ENCODE measurements around the gene CLDND2. TPM values are rescaled to one million over a fixed set of nuclear protein-coding genes. Genes with fewer than 3 reads are reported as not detected.

Gene CLDND2
- total and polyA plus RNA-seq, 2 of the 4 experiments (the other 2 are of a cell fraction) = not detected

DNA sequence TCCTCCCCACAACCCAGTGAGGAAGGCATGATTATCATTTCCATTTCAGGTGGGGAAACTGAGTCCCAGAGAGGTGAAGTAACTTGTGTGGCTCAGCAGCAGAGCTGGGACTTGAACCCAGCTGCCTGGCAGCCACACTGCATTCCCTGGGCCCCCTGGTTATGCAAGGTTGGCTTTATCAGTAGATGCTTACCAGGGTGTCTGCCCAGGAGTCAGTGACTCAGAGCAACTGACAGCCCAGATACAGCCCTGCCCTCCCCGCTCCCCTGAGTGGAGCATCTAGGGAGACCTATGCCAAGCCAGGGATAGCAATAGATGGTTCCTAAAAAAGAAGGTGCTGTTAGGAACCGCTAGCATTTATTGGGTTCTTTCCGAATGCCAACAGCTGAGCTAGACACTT is 51.4 kb downstream of the CLDND2 start:
- Histone ChIP-seq H2AK9ac (replicated peaks; ENCODE audit: low read depth, low read length, poor library complexity) (no peak overlapping the region), H2BK120ac (ENCODE audit: low read depth, low read length) (no peak overlapping the region), H2BK5ac (ENCODE audit: low read depth, low read length, poor library complexity, severe bottlenecking) (no peak overlapping the region), H4K5ac (ENCODE audit: low read depth, low read length) (no peak overlapping the region), H3K56ac (ENCODE audit: extremely low read depth, insufficient read depth, low read length) (no peak overlapping the region), H3K23ac (ENCODE audit: low read depth, low read length) (no peak overlapping the region), H3K27ac (ENCODE audit: insufficient read depth, low read length) (no peak overlapping the region), H2AFZ (replicated peaks; ENCODE audit: low read length, poor library complexity) (no peak overlapping the region), H4K8ac (ENCODE audit: low read depth in 2 of 2, low read length in 2 of 2) (no peak overlapping the region), H3K4me2 (ENCODE audit: low read depth, low read length) (no peak overlapping the region), H3K4ac (ENCODE audit: low read depth, low read length) (no peak overlapping the region), H4K91ac (ENCODE audit: insufficient read depth, low read depth, low read length) (no peak overlapping the region), H3K9ac (ENCODE audit: low read depth, low read length) (no peak overlapping the region), H3K79me1 (ENCODE audit: low read depth in 1 of 2, low read length in 2 of 2) (no peaks in the 10 kb centered on the region), H3K18ac (ENCODE audit: low read depth, low read length) (no peak overlapping the region), H3K9me1 (ENCODE audit: insufficient read depth, low read length) (no peaks in the 10 kb centered on the region), H3K27me3 (ENCODE audit: control insufficient read depth, insufficient read depth, low read length) (no peaks in the 10 kb centered on the region; the same call in 1 of the 2 replicates), H2BK15ac (ENCODE audit: low read depth, low read length) (no peak overlapping the region), H3K9me3 (ENCODE audit: control insufficient read depth, insufficient read depth, low read length) (0 out of 2 replicates have a peak, but pooled peaks cover 2% of the 10 kb centered on the region), H2AK5ac (ENCODE audit: low read depth, low read length) (no peak overlapping the region), H2BK20ac (ENCODE audit: low read depth, low read length) (no peak overlapping the region), H3K4me1 (ENCODE audit: control insufficient read depth, insufficient read depth, low read length) (no peaks in the 10 kb centered on the region), H3K36me3 (ENCODE audit: control insufficient read depth, insufficient read depth, low read length) (no peaks in the 10 kb centered on the region), H4K20me1 (ENCODE audit: insufficient read depth, low read length) (no peaks in the 10 kb centered on the region), H3K14ac (replicated peaks; ENCODE audit: low read depth, low read length) (no peak overlapping the region), H3K4me3 (ENCODE audit: insufficient read depth, low read depth, low read length) (no peak overlapping the region)
- TF ChIP-seq, protein P1, sequence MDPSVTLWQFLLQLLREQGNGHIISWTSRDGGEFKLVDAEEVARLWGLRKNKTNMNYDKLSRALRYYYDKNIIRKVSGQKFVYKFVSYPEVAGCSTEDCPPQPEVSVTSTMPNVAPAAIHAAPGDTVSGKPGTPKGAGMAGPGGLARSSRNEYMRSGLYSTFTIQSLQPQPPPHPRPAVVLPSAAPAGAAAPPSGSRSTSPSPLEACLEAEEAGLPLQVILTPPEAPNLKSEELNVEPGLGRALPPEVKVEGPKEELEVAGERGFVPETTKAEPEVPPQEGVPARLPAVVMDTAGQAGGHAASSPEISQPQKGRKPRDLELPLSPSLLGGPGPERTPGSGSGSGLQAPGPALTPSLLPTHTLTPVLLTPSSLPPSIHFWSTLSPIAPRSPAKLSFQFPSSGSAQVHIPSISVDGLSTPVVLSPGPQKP (IDR thresholded peaks at IDR 0.05; ENCODE audit: borderline replicate concordance, low read depth, low read length) = no peak
- no peak for TF ChIP-seq BHLHE40 (IDR thresholded peaks at IDR 0.05; ENCODE audit: low read depth, low read length)
- no peak for TF ChIP-seq POLR2A (IDR thresholded peaks at IDR 0.05; ENCODE audit: low read depth, low read length)
- no peak for TF ChIP-seq RCOR1 (IDR thresholded peaks at IDR 0.05; ENCODE audit: insufficient replicate concordance, low read length)
- no peak for TF ChIP-seq FOS (IDR thresholded peaks at IDR 0.05; ENCODE audit: low read depth, low read length)
- TF ChIP-seq RAD21 (IDR thresholded peaks at IDR 0.05; ENCODE audit: low read length) = no peak
- no peak for TF ChIP-seq CEBPB (IDR thresholded peaks at IDR 0.05; ENCODE audit: low read depth, low read length)
- TF ChIP-seq NFE2L2 (IDR thresholded peaks at IDR 0.05; ENCODE audit: low read depth, low read length) = no peak
- no peak for TF ChIP-seq RFX5 (IDR thresholded peaks at IDR 0.05; ENCODE audit: low read depth, low read length)
- TF ChIP-seq, protein P2, sequence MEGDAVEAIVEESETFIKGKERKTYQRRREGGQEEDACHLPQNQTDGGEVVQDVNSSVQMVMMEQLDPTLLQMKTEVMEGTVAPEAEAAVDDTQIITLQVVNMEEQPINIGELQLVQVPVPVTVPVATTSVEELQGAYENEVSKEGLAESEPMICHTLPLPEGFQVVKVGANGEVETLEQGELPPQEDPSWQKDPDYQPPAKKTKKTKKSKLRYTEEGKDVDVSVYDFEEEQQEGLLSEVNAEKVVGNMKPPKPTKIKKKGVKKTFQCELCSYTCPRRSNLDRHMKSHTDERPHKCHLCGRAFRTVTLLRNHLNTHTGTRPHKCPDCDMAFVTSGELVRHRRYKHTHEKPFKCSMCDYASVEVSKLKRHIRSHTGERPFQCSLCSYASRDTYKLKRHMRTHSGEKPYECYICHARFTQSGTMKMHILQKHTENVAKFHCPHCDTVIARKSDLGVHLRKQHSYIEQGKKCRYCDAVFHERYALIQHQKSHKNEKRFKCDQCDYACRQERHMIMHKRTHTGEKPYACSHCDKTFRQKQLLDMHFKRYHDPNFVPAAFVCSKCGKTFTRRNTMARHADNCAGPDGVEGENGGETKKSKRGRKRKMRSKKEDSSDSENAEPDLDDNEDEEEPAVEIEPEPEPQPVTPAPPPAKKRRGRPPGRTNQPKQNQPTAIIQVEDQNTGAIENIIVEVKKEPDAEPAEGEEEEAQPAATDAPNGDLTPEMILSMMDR (conservative IDR thresholded peaks at IDR 0.05; ENCODE audit: low read depth, low read length) = no peak
- no peak for TF ChIP-seq MAZ (IDR thresholded peaks at IDR 0.05; ENCODE audit: borderline replicate concordance, low read depth, low read length)
- no peak for TF ChIP-seq CHD1 (IDR thresholded peaks at IDR 0.05; ENCODE audit: low read depth, low read length)
- TF ChIP-seq MXI1 (IDR thresholded peaks at IDR 0.05; ENCODE audit: borderline replicate concordance, low read depth, low read length) = no peak
- no peak for TF ChIP-seq MAFK (IDR thresholded peaks at IDR 0.05; ENCODE audit: low read depth, low read length)
- TF ChIP-seq, protein P3, sequence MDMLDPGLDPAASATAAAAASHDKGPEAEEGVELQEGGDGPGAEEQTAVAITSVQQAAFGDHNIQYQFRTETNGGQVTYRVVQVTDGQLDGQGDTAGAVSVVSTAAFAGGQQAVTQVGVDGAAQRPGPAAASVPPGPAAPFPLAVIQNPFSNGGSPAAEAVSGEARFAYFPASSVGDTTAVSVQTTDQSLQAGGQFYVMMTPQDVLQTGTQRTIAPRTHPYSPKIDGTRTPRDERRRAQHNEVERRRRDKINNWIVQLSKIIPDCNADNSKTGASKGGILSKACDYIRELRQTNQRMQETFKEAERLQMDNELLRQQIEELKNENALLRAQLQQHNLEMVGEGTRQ (IDR thresholded peaks at IDR 0.05; ENCODE audit: low read depth, low read length) = no peak
- no peak for TF ChIP-seq SMC3 (IDR thresholded peaks at IDR 0.05; ENCODE audit: low read depth, low read length)
- intact Hi-C loops (cut with micrococcal nuclease) = no loop called here
- dilution Hi-C loops (cut with HindIII; ENCODE audit: low sequenced_read_pairs, unreplicated experiment) = no loop called here
- 80% methylated on average over 1 of the region's 3 CpGs; no CpG with 5 or more reads in 1 of the 2 experiments for WGBS, 2 experiments (ENCODE audit: extremely low coverage in 2 of 2, insufficient read length in 1 of 2)
- CTCF ChIA-PET = no interaction called here
- BruUV-seq (replicated peaks) = no TSS peak
- POLR2A ChIA-PET (ENCODE audit: unreplicated experiment) = no interaction called here
- DNase-seq (no peak), ATAC-seq (ENCODE audit: low read depth) (no peak)
- in situ Hi-C loops (cut with MboI; ENCODE audit: low sequenced_read_pairs) = no loop called here
